BJ (cell line): ENCODE results near the gene ZNF83. TPM values are rescaled to one million over a fixed set of nuclear protein-coding genes. Genes with fewer than 3 reads are reported as not detected.
"Not testable (repeated sequence)": the region's sequence is repeated elsewhere in the genome, so short reads cannot be mapped to it uniquely, and the experiment has no call there.

Source experiments
- CTCF ChIA-PET: fragments of 350-600 bp; formaldehyde crosslinking; extraction: SDS; loops from one replicate; lab custom pipeline; 2021; ENCODE audit warnings: antibody characterized with exemption, inconsistent platforms; lab: Yijun Ruan, JAX
- POLR2A ChIA-PET: fragments of 300-600 bp; sonication (Branson Sonifier 250); formaldehyde crosslinking; extraction: SDS; loops from one replicate; lab custom pipeline; 2021; ENCODE audit warnings: antibody characterized with exemption; lab: Charles Lee
- DNase-seq: peaks from one replicate; pipeline ENCODE4 v3.0.0-alpha.2; 2011; ENCODE audit warnings: low read depth
- H3K27me3 ChIP-seq: 2 replicates; pipeline ENCODE4 v1.6.0; 2011; ENCODE audit warnings: low read length; ENCODE audit not compliant: control insufficient read depth, insufficient read depth
- H3K36me3 ChIP-seq: 2 replicates; pipeline ENCODE4 v1.5.1; 2011; ENCODE audit warnings: low read length; ENCODE audit not compliant: control insufficient read depth, insufficient read depth
- H3K4me3 ChIP-seq: 2 replicates; pipeline ENCODE4 v1.5.1; 2011; ENCODE audit warnings: low read depth, mild to moderate bottlenecking, control low read depth, low read length
- polyA plus RNA-seq: library from polyadenylated mRNA; depleted of rRNA; stranded (reverse); fragments of >200 nt; gene quantifications from 2 replicates; pipeline ENCODE4 v1.2.3, GENCODE V29; 2011
- TF ChIP-seq, protein P1 (sequence below): IDR thresholded peaks from 2 replicates; pipeline ENCODE4 v1.5.1; 2011; ENCODE audit warnings: low read depth, mild to moderate bottlenecking, control low read depth, inconsistent platforms, low read length, moderate library complexity; ENCODE audit not compliant: insufficient read depth

Gene ZNF83
- polyA plus RNA-seq, 1 experiment: 23.7 TPM

DNA sequence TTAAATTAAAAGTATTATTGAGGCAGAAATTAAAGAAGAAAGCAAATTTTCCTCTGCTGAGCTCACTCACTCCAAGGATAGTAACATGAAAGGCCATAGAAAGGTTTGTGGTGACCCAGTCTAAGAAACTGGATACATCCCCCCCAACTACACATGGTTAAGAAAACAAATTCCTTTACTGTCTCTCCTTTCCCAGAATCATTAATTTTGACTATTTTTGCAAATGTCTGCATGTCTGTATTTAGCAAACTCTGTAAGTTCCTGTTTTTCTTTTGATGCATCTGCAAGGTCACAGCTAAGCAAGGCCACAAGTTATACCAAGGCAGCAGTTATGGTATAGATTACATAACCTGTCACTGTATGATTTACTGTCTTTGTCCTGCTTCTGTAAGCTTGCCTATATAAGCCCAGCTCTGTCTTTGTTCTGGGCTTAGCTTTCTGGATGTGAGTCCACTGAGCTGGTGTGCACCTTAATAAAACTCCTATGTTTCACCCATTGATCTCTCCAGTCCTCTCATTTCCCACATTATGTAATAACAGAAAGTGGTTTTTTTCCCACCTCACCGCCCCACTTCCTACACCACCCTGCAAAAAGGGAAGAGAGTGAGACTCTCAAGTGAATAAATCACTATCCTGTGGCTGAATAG is 8.5 kb upstream of the ZNF83 start:
- POLR2A ChIA-PET: no interaction called here
- TF ChIP-seq, protein P1, sequence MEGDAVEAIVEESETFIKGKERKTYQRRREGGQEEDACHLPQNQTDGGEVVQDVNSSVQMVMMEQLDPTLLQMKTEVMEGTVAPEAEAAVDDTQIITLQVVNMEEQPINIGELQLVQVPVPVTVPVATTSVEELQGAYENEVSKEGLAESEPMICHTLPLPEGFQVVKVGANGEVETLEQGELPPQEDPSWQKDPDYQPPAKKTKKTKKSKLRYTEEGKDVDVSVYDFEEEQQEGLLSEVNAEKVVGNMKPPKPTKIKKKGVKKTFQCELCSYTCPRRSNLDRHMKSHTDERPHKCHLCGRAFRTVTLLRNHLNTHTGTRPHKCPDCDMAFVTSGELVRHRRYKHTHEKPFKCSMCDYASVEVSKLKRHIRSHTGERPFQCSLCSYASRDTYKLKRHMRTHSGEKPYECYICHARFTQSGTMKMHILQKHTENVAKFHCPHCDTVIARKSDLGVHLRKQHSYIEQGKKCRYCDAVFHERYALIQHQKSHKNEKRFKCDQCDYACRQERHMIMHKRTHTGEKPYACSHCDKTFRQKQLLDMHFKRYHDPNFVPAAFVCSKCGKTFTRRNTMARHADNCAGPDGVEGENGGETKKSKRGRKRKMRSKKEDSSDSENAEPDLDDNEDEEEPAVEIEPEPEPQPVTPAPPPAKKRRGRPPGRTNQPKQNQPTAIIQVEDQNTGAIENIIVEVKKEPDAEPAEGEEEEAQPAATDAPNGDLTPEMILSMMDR: no peak
- no peak overlapping the region for H3K4me3 ChIP-seq
- DNase-seq: no peak
- H3K27me3 ChIP-seq: no peaks in the 10 kb centered on the region
- CTCF ChIA-PET: no interaction called here
- H3K36me3 ChIP-seq: no peaks in the 10 kb centered on the region

DNA sequence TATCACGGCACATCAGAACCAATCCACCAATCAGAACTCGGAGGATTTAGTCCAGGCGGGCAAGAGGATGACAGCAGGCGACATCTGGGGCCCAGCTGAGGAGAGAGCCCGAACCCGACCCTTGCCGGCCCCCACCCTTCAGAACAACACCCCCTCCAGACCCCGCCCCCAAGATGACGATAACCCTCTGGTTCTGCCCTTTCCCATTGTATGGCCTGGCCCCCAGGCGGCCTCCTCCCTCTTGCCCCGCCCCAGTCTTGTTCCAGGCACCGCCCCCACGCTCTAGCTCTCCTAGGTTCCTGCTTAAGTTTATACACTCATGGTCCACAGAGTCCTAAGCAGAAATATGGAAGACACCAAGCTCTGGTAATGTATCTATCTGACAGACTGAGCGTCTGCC is 2.8 kb upstream of the ZNF83 start:
- DNase-seq: no peak
- Histone ChIP-seq H3K4me3 (no peak overlapping the region), H3K36me3 (no peaks in the 10 kb centered on the region), H3K27me3 (no peaks in the 10 kb centered on the region)
- TF ChIP-seq, protein P1: no peak
- POLR2A ChIA-PET: no interaction called here
- CTCF ChIA-PET: interaction anchor here (0.5 kb wide), 1 partner anchor 50 kb away, joined by 3 read pairs; no protein-coding TSS in a partner anchor

DNA sequence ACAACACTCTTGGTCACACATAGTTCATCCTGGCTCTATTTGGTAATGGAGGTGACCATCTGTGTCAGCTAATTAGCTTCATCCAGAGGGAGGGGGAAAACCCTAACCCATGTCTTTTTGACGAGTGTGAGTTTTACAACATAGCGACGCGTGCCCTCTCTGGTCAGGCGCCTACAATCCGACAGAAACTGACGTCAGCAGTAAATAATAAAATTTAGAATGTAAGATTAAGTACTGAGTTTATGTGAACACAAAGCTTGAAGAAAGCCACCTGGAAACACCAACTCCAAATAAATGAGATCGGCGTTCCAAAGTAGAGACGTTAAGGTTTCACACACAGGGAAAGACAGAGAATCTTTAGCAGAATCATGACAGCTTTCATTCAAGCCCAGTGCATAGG is 1.8 kb upstream of the ZNF83 start:
- CTCF ChIA-PET: no interaction called here
- Histone ChIP-seq H3K36me3 (no peaks in the 10 kb centered on the region), H3K27me3 (no peaks in the 10 kb centered on the region), H3K4me3 (no peak overlapping the region)
- no peak for DNase-seq
- TF ChIP-seq, protein P1: no peak
- POLR2A ChIA-PET: no interaction called here

DNA sequence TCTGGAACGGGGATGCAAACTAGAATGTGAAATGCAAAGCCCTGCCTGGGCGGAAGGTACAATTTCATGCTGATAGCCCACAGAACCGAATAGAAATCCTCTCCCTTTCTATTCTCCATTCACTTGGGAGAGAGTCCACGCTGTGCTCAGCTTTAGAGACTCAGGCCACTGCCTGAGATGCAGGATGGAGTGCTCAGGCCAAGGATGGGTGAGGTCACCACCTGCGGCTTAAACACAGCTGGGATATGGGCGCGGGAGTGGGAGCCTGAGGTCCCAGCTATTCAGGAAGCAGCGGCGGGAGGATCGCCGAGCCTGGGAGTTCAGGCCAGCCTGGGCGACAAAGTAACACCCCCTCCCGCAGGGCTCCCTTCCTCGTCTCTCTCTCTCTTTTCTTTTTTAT is 446 bp upstream of the ZNF83 start:
- no peak for DNase-seq
- ChIA-PET POLR2A (interaction anchor here (1.1 kb wide), 1 partner anchor 10 kb away, joined by 4 read pairs; no protein-coding TSS in a partner anchor), CTCF (no interaction called here)
- Histone ChIP-seq H3K36me3 (no peaks in the 10 kb centered on the region), H3K27me3 (no peaks in the 10 kb centered on the region), H3K4me3 (peak overlapping the region; percentile 81)
- TF ChIP-seq, protein P1: no peak

DNA sequence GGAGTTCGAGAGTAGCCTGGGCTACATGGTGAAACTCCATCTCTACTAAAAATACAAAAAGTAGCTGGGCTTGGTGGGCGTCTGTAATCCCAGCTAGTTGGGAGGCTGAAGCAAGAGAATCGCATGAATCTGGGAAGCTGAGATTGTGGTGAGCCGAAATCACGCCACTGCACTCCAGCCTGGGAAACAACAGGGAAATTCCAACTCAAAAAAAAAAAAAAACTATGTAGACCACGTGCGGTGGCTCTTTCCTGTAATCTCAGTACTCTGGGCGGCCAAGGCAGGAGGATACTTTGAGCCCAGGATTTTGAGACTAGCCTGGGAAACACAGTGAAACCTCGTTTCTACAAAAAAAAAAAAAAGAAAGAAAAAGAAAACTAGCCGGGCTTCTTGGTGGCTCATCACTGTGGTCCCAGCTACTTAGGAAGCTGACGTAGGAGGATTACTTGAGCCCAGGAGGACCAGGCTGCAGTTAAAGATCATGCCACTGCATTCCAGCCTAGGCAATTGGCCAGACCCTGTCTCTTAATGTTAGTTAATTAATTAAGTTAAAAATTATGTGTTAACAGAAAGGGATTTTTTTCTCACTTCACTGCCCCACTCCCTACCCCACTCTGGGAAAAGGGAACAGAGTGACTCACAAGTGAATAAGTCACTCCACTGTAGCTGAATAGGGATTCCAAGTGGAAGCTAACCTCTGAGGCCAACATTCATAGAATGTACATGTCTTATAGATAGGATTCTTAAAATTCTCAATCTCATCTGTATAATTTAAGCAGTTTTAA is 2.2 kb downstream of the ZNF83 start:
- TF ChIP-seq, protein P1: no peak
- Histone ChIP-seq H3K36me3 (no peaks in the 10 kb centered on the region), H3K27me3 (no peaks in the 10 kb centered on the region), H3K4me3 (no peak overlapping the region)
- CTCF ChIA-PET: no interaction called here
- POLR2A ChIA-PET: no interaction called here
- DNase-seq: no peak

DNA sequence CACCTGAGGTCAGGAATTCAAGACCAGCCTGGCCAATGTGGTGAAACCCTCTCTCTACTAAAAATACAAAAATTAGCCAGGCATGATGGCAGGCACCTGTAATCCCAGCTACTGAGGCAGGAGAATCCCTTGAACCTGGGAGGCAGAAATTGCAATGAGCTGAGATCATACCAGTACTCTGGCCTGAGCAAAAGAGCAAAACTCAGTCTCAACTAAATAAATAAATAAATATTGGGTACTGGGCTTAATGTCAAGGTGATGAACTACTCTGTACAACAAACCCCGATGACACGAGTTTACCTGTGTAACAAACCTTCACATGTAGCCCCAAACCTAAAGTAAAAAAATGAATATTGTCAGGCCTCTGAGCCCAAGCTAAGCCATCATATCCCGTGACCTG is 10.7 kb downstream of the ZNF83 start:
- POLR2A ChIA-PET, H3K36me3 ChIP-seq, CTCF ChIA-PET, H3K27me3 ChIP-seq, DNase-seq, H3K4me3 ChIP-seq: not testable (repeated sequence)
